ENCODE measurements around the gene SRP72.

Gene SRP72

GRCh38 chr4:56450342-56450741 lies 17.1 kb upstream of the SRP72 start:
- Histone ChIP-seq H3K4me3 (ENCODE audit: low read depth in 1 of 2, low read length in 1 of 2) (no peak overlapping the region), H3K4me1 (ENCODE audit: control insufficient read depth in 1 of 2, insufficient read depth in 1 of 2, low read depth in 1 of 2, low read length in 1 of 2) (no peaks in the 10 kb centered on the region), H3K27ac (no peak overlapping the region), H3K27me3 (no peaks in the 10 kb centered on the region), H3K9me3 (no peaks in the 10 kb centered on the region), H3K36me3 (no peaks in the 10 kb centered on the region)
- TF ChIP-seq CTCF (IDR thresholded peaks at IDR 0.05) = no peak

GRCh38 chr4:56460085-56460484 lies 7.3 kb upstream of the SRP72 start:
- TF ChIP-seq CTCF (IDR thresholded peaks at IDR 0.05) = no peak
- no peak overlapping the region for H3K27ac ChIP-seq
- H3K36me3 ChIP-seq = peaks cover 17% of the 10 kb centered on the region
- no peaks in the 10 kb centered on the region for H3K27me3 ChIP-seq
- no peak overlapping the region for H3K4me3 ChIP-seq (ENCODE audit: low read depth in 1 of 2, low read length in 1 of 2)
- H3K9me3 ChIP-seq = no peaks in the 10 kb centered on the region
- H3K4me1 ChIP-seq (ENCODE audit: control insufficient read depth in 1 of 2, insufficient read depth in 1 of 2, low read depth in 1 of 2, low read length in 1 of 2) = peaks cover 0 to under 1% of the 10 kb centered on the region in 2 experiments

- H3K9me3 ChIP-seq = no peaks in the 10 kb centered on the region
- H3K4me1 ChIP-seq (ENCODE audit: control insufficient read depth in 1 of 2, insufficient read depth in 1 of 2, low read depth in 1 of 2, low read length in 1 of 2) = peaks cover 13 to 20% of the 10 kb centered on the region in 2 experiments
- no peaks in the 10 kb centered on the region for H3K27me3 ChIP-seq
- no peak overlapping the region for H3K4me3 ChIP-seq (ENCODE audit: low read depth in 1 of 2, low read length in 1 of 2)
- no peak for TF ChIP-seq CTCF (IDR thresholded peaks at IDR 0.05)
- H3K36me3 ChIP-seq = peaks cover 17% of the 10 kb centered on the region
- no peak overlapping the region for H3K27ac ChIP-seq
Observed at GRCh38 chr4:56462157-56462556, 5.3 kb upstream of the SRP72 start.

- Histone ChIP-seq H3K4me1 (ENCODE audit: control insufficient read depth in 1 of 2, insufficient read depth in 1 of 2, low read depth in 1 of 2, low read length in 1 of 2) (peaks cover 23 to 27% of the 10 kb centered on the region in 2 experiments), H3K27me3 (no peaks in the 10 kb centered on the region), H3K36me3 (peaks cover 17% of the 10 kb centered on the region), H3K27ac (no peak overlapping the region), H3K4me3 (ENCODE audit: low read depth in 1 of 2, low read length in 1 of 2) (no peak overlapping the region), H3K9me3 (no peaks in the 10 kb centered on the region)
- TF ChIP-seq CTCF (IDR thresholded peaks at IDR 0.05) = no peak
Observed at GRCh38 chr4:56463711-56464110, 3.7 kb upstream of the SRP72 start.

- Histone ChIP-seq H3K9me3 (no peaks in the 10 kb centered on the region), H3K36me3 (peaks cover 17% of the 10 kb centered on the region), H3K4me1 (ENCODE audit: control insufficient read depth in 1 of 2, insufficient read depth in 1 of 2, low read depth in 1 of 2, low read length in 1 of 2) (peaks cover 27 to 29% of the 10 kb centered on the region in 2 experiments), H3K27me3 (no peaks in the 10 kb centered on the region), H3K4me3 (ENCODE audit: low read depth in 1 of 2, low read length in 1 of 2) (no peak overlapping the region), H3K27ac (no peak overlapping the region)
- TF ChIP-seq CTCF (IDR thresholded peaks at IDR 0.05) = no peak
Observed at GRCh38 chr4:56464581-56464980, 2.8 kb upstream of the SRP72 start.
